Stimulated activated CD4-positive, alpha-beta T cell treated with anti-CD3 and anti-CD28 coated beads, Interleukin-15, amount 100 ng/mL, for 24 hours (primary cell): Measurements from ENCODE around the gene LRIG2.

Source experiments
- DNase-seq: peaks from one replicate; pipeline ENCODE4 v3.0.0-alpha.2; 2020

Gene LRIG2

GRCh38 chr1:113178522-113178921 is 105.5 kb downstream of the LRIG2 start:
- DNase-seq = no peak
